GM21515 (cell line): ENCODE measurements around the gene SLC29A2.

Experiments
- ATAC-seq: cut with Tn5 transposase; IDR thresholded peaks from one replicate; pipeline ENCODE4 v1.9.1; 2021; ENCODE audit not compliant: unreplicated experiment

The SLC29A2 gene

GRCh38 chr11:66371627-66372415 is at the start of gene SLC29A2:
Gene SLC29A2 (minus strand): TSS chr11:66371760. CDS start chr11:66371591, 169 bp downstream.
- ATAC-seq = peak; percentile 64

GRCh38 chr11:66420671-66421476 is 49.3 kb upstream of the SLC29A2 start, which contains the start of gene NPAS4:
Gene NPAS4 (plus strand): TSS chr11:66421035. CDS start chr11:66421180, 145 bp downstream.
- ATAC-seq = no peak

- ATAC-seq = no peak
These were observed 48.3 kb upstream of the SLC29A2 start for GRCh38 chr11:66419825-66420224.

- ATAC-seq = no peak
These were observed 47.4 kb upstream of the SLC29A2 start for GRCh38 chr11:66418986-66419308.

GRCh38 chr11:66418168-66418985 is 46.8 kb upstream of the SLC29A2 start:
- ATAC-seq = no peak

GRCh38 chr11:66417000-66417399 is 45.4 kb upstream of the SLC29A2 start:
- no peak for ATAC-seq

- no peak for ATAC-seq
These were observed 43.9 kb upstream of the SLC29A2 start for GRCh38 chr11:66415423-66415822.

GRCh38 chr11:66414120-66414934 is 42.8 kb upstream of the SLC29A2 start:
- no peak for ATAC-seq

- no peak for ATAC-seq
These were observed 41.6 kb upstream of the SLC29A2 start for GRCh38 chr11:66413167-66413566.

GRCh38 chr11:66412110-66412509 is 40.5 kb upstream of the SLC29A2 start:
- ATAC-seq = no peak

- no peak for ATAC-seq
These were observed 39.8 kb upstream of the SLC29A2 start for GRCh38 chr11:66411323-66411722.

GRCh38 chr11:66410191-66410590 is 38.6 kb upstream of the SLC29A2 start:
- ATAC-seq = no peak

GRCh38 chr11:66409226-66409625 is 37.7 kb upstream of the SLC29A2 start:
- ATAC-seq = no peak

GRCh38 chr11:66408488-66409214 is 37.1 kb upstream of the SLC29A2 start:
- ATAC-seq = no peak

- no peak for ATAC-seq
These were observed 36.1 kb upstream of the SLC29A2 start for GRCh38 chr11:66407651-66408050.

GRCh38 chr11:66393954-66394353 is 22.4 kb upstream of the SLC29A2 start:
- no peak for ATAC-seq

- no peak for ATAC-seq
These were observed 19.8 kb upstream of the SLC29A2 start for GRCh38 chr11:66391322-66391721.

GRCh38 chr11:66388780-66389386 is 17.3 kb upstream of the SLC29A2 start:
- no peak for ATAC-seq
